OCI-LY1 (cell line): ENCODE data around the gene CACNA2D3.

Experiments used
- EZH2 ChIP-seq: fragments of 200-600 bp; sonication (generic), shearing (Covaris generic); IDR thresholded peaks from 2 replicates; pipeline ENCODE4 v1.8.0; 2017; ENCODE audit warnings: borderline replicate concordance, mixed run types, mild to moderate bottlenecking, antibody characterized with exemption, low read length, moderate library complexity, mixed read lengths
- TF ChIP-seq, protein P1 (sequence below): fragments of 200-600 bp; sonication (generic), shearing (Covaris generic); IDR thresholded peaks from 2 replicates; pipeline ENCODE4 v1.5.1; 2017; ENCODE audit warnings: mild to moderate bottlenecking, antibody characterized with exemption, low read length, moderate library complexity, mixed read lengths

DNA sequence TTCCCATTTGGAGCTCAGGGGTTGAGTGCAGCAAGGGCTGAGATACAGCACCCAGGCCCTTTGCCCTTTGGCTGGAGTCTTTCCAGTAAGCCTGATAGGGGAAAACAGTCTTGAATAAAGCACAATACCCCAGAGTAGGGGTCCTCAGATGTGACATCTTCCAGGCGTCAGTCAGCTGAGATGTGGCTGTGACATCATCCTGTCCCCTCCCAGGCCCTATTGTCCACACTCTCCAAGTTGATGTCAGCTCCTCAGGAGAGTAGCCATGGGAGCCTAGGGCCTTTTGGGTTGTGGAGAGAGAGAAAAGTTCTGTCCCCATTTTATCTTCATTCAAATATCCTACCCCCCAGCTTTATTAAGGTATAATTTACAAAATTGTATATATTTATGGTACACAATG, 92.5 kb downstream of the CACNA2D3 start:
- TF ChIP-seq, protein P1, sequence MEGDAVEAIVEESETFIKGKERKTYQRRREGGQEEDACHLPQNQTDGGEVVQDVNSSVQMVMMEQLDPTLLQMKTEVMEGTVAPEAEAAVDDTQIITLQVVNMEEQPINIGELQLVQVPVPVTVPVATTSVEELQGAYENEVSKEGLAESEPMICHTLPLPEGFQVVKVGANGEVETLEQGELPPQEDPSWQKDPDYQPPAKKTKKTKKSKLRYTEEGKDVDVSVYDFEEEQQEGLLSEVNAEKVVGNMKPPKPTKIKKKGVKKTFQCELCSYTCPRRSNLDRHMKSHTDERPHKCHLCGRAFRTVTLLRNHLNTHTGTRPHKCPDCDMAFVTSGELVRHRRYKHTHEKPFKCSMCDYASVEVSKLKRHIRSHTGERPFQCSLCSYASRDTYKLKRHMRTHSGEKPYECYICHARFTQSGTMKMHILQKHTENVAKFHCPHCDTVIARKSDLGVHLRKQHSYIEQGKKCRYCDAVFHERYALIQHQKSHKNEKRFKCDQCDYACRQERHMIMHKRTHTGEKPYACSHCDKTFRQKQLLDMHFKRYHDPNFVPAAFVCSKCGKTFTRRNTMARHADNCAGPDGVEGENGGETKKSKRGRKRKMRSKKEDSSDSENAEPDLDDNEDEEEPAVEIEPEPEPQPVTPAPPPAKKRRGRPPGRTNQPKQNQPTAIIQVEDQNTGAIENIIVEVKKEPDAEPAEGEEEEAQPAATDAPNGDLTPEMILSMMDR: no peak
- no peak for TF ChIP-seq EZH2
